BJ (cell line): ENCODE measurements around the gene PF4V1. TPM values are rescaled to one million over a fixed set of nuclear protein-coding genes. Genes with fewer than 3 reads are reported as not detected.

Experiments
- CTCF ChIA-PET: fragments of 350-600 bp; formaldehyde crosslinking; extraction: SDS; loops from one replicate; lab custom pipeline; 2021; ENCODE audit warnings: antibody characterized with exemption, inconsistent platforms; lab: Yijun Ruan, JAX
- POLR2A ChIA-PET: fragments of 300-600 bp; sonication (Branson Sonifier 250); formaldehyde crosslinking; extraction: SDS; loops from one replicate; lab custom pipeline; 2021; ENCODE audit warnings: antibody characterized with exemption; lab: Charles Lee
- DNase-seq: peaks from one replicate; pipeline ENCODE4 v3.0.0-alpha.2; 2011; ENCODE audit warnings: low read depth
- H3K27me3 ChIP-seq: 2 replicates; pipeline ENCODE4 v1.6.0; 2011; ENCODE audit warnings: low read length; ENCODE audit not compliant: control insufficient read depth, insufficient read depth
- H3K36me3 ChIP-seq: 2 replicates; pipeline ENCODE4 v1.5.1; 2011; ENCODE audit warnings: low read length; ENCODE audit not compliant: control insufficient read depth, insufficient read depth
- H3K4me3 ChIP-seq: 2 replicates; pipeline ENCODE4 v1.5.1; 2011; ENCODE audit warnings: low read depth, mild to moderate bottlenecking, control low read depth, low read length
- polyA plus RNA-seq: library from polyadenylated mRNA; depleted of rRNA; stranded (reverse); fragments of >200 nt; gene quantifications from 2 replicates; pipeline ENCODE4 v1.2.3, GENCODE V29; 2011; rRNA removed
- TF ChIP-seq, protein P1 (sequence below): IDR thresholded peaks from 2 replicates; pipeline ENCODE4 v1.5.1; 2011; ENCODE audit warnings: low read depth, mild to moderate bottlenecking, control low read depth, inconsistent platforms, low read length, moderate library complexity; ENCODE audit not compliant: insufficient read depth

Gene PF4V1
- polyA plus RNA-seq, 1 experiment, result not detected

DNA sequence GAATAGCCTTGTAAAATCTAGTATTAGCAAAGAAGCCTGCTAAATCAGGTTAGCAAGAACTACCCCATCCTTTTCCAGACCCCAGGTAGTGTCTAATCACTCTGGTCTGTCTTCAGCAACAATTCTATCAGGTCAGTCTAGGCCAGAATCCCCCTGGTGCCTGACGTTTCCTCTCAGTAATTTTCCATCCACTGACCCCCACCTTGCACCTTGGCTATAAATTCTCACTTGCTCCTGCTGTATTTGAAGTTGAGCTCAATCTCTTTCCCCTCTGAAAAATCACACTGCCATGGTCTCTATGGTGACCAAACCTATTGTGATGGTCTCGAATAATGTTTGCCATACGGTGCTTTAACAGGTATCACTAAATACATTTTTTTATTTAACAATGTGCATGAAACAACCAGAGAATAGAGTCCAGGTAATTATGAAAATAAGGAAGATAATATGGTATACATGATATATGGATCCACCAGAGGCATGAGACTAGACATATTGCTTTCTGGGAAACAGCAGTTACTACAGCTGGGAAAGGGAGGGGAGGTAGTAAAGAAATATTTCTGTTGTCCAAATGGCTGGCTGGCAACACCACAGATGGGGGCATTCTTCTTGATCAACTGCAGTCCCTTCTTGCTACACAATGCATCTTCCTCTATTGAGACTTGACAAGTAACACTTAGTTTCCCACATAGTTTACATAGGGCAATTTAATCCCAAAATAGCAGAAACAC lies 49.9 kb downstream of the PF4V1 start:
- POLR2A ChIA-PET, result interaction anchor here (0.6 kb wide), 1 partner anchor 14 kb away, joined by 6 read pairs; no protein-coding TSS in a partner anchor
- H3K27me3 ChIP-seq, result 0 out of 2 replicates have a peak, but pooled peaks cover 2% of the 10 kb centered on the region
- TF ChIP-seq, protein P1, sequence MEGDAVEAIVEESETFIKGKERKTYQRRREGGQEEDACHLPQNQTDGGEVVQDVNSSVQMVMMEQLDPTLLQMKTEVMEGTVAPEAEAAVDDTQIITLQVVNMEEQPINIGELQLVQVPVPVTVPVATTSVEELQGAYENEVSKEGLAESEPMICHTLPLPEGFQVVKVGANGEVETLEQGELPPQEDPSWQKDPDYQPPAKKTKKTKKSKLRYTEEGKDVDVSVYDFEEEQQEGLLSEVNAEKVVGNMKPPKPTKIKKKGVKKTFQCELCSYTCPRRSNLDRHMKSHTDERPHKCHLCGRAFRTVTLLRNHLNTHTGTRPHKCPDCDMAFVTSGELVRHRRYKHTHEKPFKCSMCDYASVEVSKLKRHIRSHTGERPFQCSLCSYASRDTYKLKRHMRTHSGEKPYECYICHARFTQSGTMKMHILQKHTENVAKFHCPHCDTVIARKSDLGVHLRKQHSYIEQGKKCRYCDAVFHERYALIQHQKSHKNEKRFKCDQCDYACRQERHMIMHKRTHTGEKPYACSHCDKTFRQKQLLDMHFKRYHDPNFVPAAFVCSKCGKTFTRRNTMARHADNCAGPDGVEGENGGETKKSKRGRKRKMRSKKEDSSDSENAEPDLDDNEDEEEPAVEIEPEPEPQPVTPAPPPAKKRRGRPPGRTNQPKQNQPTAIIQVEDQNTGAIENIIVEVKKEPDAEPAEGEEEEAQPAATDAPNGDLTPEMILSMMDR, result no peak
- CTCF ChIA-PET, result interaction anchor here (0.9 to 1.4 kb wide), 2 partner anchors 241 to 329 kb away, joined by 3 read pairs; no protein-coding TSS in a partner anchor
- DNase-seq, result no peak
- H3K4me3 ChIP-seq, result no peak overlapping the region
- H3K36me3 ChIP-seq, result no peaks in the 10 kb centered on the region

Other genes with a start within 250 kb of the PF4V1 start
- not detected in 2 replicates for gene RASSF6, start 232.9 kb upstream of the PF4V1 start, polyA plus RNA-seq
- gene CXCL8, start 112.7 kb upstream of the PF4V1 start, polyA plus RNA-seq, result 1.0 and 1.1 TPM in 2 replicates
- gene CXCL6, start 16.6 kb upstream of the PF4V1 start, polyA plus RNA-seq, result 0.06 and 0.12 TPM in 2 replicates
- gene CXCL1, start 16.1 kb downstream of the PF4V1 start, polyA plus RNA-seq, result 0.53 and 1.0 TPM in 2 replicates
- not detected in 2 replicates for gene PF4, start 128.7 kb downstream of the PF4V1 start, polyA plus RNA-seq
- gene PPBP, start 134.9 kb downstream of the PF4V1 start, polyA plus RNA-seq, result not detected in 2 replicates
- gene CXCL5, start 145.4 kb downstream of the PF4V1 start, polyA plus RNA-seq, result 0.18 and 0.23 TPM in 2 replicates
- 0.18 and 0.47 TPM in 2 replicates for gene CXCL3, start 185.4 kb downstream of the PF4V1 start, polyA plus RNA-seq
- gene CXCL2, start 245.9 kb downstream of the PF4V1 start, polyA plus RNA-seq, result 0.63 and 0.82 TPM in 2 replicates